ENCODE results near the gene SORCS2.
"Not testable (repeated sequence)": the region's sequence is repeated elsewhere in the genome, so short reads cannot be mapped to it uniquely, and the experiment has no call there.

Gene SORCS2

GRCh38 chr4:7160951-7161440 is 31.3 kb upstream of the SORCS2 start:
- no peak for DNase-seq

DNA sequence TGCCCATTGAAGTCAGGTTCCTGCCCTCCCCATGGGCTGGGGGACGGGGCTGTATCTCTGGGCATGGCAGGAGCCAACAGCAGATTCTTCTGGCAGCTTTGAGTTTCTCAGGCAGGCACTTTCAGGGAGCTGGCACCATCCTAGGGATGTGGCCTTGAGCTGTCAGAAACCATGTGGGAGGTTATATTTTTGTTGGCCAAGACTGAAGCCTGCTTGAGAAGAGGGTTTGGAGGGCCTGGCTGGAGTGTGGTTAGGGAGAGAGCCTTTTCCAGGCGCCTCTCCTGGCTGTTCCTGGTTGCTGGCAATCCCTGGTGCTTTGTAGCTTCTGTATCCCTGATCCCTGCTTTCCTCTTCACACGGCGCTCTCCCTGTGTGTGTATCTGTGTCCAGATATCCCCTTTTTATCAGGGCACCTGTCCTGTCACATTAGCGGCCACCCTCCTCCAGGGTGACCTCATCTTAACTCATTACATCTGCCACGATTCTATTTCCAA is 30.6 kb upstream of the SORCS2 start:
- DNase-seq = no peak

DNA sequence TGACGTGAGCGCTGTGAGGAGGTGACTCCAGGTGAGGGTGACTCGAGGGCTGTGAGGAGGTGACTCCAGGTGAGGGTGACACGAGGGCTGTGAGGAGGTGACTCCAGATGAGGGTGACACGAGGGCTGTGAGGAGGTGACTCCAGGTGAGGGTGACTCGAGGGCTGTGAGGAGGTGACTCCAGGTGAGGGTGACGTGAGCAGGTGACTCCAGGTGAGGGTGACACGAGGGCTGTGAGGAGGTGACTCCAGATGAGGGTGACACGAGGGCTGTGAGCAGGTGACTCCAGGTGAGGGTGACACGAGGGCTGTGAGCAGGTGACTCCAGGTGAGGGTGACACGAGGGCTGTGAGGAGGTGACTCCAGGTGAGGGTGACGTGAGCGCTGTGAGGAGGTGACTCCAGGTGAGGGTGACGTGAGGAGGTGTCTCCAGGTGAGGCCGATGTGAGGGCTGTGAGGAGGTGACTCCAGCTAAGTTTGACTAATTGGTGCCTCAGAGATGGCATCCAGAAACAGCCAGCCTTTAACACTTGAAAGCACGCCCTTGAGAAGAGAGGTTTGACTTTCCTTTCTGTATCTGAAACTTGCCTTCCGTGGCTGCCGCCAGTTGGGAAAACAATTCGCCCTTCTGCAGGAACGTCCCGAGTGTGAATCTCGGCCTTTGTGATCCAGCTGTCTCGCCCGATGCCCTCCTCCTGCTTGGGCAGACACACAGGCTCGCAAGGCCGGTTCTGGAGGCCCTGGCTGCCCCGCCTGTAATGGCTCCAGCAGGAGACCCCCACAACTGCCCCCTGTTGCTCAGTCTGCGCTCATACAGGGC is 27.1 kb upstream of the SORCS2 start:
- not testable (repeated sequence) for DNase-seq

DNA sequence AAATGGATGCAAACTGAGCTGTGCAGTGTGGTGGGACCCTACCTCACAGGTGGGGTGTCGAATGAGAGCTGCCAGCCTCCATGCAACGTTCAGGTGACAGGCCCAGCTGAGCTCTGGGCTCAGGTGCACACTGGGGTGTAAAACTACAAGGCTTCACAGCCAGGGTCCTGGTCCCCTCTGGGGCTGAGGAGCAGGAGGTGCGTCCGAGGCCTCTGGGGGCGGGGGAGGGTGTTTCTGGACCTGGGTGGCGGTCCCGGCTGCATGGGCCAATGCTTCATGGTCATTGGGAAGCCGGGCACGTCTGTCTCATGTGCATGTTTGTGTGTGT is 26.5 kb upstream of the SORCS2 start:
- no peak for DNase-seq

- no peak for DNase-seq
Measured at GRCh38 chr4:7166237-7166636, 26.1 kb upstream of the SORCS2 start.

GRCh38 chr4:7166981-7167700 is 25.2 kb upstream of the SORCS2 start:
- DNase-seq = no peak

DNA sequence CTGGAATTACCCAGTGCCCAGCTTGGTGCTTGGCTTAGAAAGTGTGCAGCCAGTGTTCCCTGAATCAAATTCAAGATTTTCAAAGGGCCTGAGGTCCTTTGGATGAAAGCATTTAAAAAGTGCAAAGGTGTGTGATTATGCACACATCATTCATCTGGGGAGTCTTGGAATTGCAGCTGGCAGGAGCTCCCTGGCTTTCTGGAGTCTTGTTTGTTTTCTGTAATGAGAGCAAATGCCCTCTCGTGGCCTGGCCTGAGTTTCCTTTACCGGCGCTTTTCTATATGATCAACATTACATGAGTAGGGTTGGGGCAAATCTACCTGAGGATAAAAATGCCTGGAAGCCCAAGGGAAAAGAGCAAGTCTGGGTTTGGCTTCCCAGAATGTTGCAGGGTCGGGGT is 24.6 kb upstream of the SORCS2 start:
- DNase-seq = no peak

GRCh38 chr4:7168106-7168505 is 24.2 kb upstream of the SORCS2 start:
- no peak for DNase-seq

- DNase-seq = no peak
Measured at GRCh38 chr4:7169134-7169533, 23.2 kb upstream of the SORCS2 start.

GRCh38 chr4:7170012-7170411 is 22.3 kb upstream of the SORCS2 start:
- DNase-seq = no peak

GRCh38 chr4:7171191-7171900 is 21.0 kb upstream of the SORCS2 start:
- DNase-seq = no peak

DNA sequence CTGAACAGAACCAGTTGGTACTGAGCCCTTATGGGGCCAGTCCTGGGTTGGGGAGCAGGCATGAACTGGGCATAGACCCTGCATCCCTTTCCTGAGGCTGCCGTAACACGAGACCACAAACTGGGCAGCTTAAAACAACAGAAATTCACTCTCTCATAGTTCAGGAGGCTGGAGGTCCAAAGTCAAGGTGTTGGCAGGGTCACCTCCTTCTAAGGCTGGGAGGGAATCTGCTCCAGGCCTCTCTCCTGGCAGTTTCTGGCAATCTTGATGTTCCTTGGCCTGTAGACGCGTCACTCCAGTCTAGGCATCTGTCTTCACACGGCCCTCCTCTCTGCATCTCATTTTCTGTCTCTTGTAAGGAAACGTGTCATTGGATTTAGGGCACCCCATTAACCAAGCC is 19.8 kb upstream of the SORCS2 start:
- DNase-seq = no peak

- DNase-seq = no peak
Measured at GRCh38 chr4:7172946-7173345, 19.4 kb upstream of the SORCS2 start.

GRCh38 chr4:7173841-7174449 is 18.4 kb upstream of the SORCS2 start:
- no peak for DNase-seq

GRCh38 chr4:7179158-7179557 is 13.2 kb upstream of the SORCS2 start:
- no peak for DNase-seq

DNA sequence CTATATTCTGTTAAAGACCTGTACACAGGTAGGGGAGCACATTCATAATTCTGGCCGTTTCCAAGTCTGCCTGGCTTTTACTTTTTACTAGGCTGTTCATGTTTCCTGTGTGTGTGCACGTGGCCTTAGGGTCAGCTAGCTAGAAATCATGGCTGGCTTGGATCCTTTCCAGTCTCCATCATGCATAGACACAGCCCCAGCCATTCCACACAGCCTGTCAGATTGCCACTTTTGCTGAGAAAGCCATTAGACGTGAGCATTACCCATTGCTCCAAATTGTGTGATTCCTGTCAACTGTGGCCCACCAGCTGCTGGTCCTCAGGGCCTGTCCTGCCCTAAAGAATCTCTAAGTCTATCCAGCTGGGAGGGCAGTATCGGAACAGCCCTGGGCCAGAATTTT is 11.4 kb upstream of the SORCS2 start:
- no peak for DNase-seq

DNA sequence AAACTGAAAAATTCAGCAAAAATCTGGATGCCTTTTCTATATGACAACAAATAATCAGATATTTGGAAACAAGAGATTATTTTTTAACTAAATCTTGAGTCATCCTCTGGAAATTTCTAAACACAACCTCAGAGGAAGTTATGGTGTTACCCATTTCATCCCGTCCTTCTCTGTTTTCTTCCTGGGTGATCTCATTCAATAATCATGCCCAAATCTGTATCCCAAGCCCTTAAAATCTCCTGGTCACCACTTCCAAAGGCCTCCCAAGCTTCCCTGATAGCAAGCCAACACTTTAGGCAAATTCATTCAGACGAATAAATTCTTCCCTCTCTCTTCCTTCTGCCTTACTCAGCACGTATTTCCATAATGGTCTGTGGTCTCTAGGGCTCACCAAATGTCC is 9.7 kb upstream of the SORCS2 start:
- DNase-seq = no peak

DNA sequence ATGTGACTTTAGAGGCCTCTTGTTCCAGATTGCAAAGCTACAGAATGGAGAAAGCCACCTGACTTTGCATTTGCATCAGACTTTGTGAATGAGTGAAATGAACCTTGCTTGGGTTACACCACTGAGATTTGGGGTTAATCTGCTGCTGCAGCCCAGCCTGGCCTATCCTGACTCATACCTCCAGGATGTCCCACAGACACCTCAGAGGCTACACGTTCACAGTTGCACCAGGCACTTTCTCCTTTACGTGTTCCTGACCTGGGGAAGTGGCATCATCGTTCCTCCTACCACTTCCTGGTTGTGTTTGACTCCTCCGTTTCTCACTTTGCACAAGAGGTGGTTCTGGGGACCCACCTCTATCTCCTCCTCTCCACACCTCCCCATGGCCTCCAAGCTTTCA is 9.2 kb upstream of the SORCS2 start:
- DNase-seq = no peak

- no peak for DNase-seq
Measured at GRCh38 chr4:7183780-7184460, 8.4 kb upstream of the SORCS2 start.

- no peak for DNase-seq
Measured at GRCh38 chr4:7185487-7186030, 6.8 kb upstream of the SORCS2 start.

GRCh38 chr4:7186031-7186430 is 6.3 kb upstream of the SORCS2 start:
- no peak for DNase-seq

- DNase-seq = no peak
Measured at GRCh38 chr4:7186516-7187167, 5.7 kb upstream of the SORCS2 start.

All from activated gamma-delta T cell treated with Interleukin-2 at 50 U/mL for 16 hours (primary cell).